Progenitor cell of endocrine pancreas (in vitro differentiated cells): ENCODE measurements around the gene PRXL2C. TPM values are rescaled to one million over a fixed set of nuclear protein-coding genes. Genes with fewer than 3 reads are reported as not detected.
A peak's percentile ranks its signal among the peaks of the same experiment; 100 is the strongest.
"Not testable (repeated sequence)": the region's sequence is repeated elsewhere in the genome, so short reads cannot be mapped to it uniquely, and the experiment has no call there.

Source experiments
- DNase-seq: peaks from one replicate; pipeline ENCODE4 v3.0.0; 2021; ENCODE audit warnings: low spot score; ENCODE audit not compliant: unreplicated experiment
- H3K27ac Mint-ChIP-seq: 2 replicates; pipeline ENCODE4 v1.8.0; 2021; ENCODE audit warnings: mild to moderate bottlenecking, moderate library complexity, mixed read lengths
- H3K27me3 Mint-ChIP-seq: 2 replicates; pipeline ENCODE4 v1.8.0; 2021; ENCODE audit warnings: mixed read lengths
- H3K36me3 Mint-ChIP-seq: 2 replicates; pipeline ENCODE4 v1.8.0; 2022; ENCODE audit warnings: mixed read lengths; ENCODE audit not compliant: insufficient read depth
- H3K4me1 Mint-ChIP-seq: 2 replicates; pipeline ENCODE4 v1.8.0; 2021; ENCODE audit warnings: low read depth, mixed read lengths
- H3K4me3 Mint-ChIP-seq: 2 replicates; pipeline ENCODE4 v1.8.0; 2021; ENCODE audit warnings: low read depth, mild to moderate bottlenecking, moderate library complexity, mixed read lengths
- H3K9me3 Mint-ChIP-seq: 2 replicates; pipeline ENCODE4 v1.8.0; 2021; ENCODE audit warnings: low read depth, mixed read lengths
- CTCF ChIP-seq: fragments of 200-600 bp; sonication (generic); IDR thresholded peaks from one replicate; pipeline ENCODE4 v1.5.0; 2021; ENCODE audit warnings: antibody characterized with exemption, mild to moderate bottlenecking; ENCODE audit not compliant: unreplicated experiment
- total RNA-seq: library from RNA; stranded (reverse); gene quantifications from 2 replicates; pipeline ENCODE4 v1.2.1, GENCODE V29; 2021

Gene PRXL2C
- total RNA-seq, 1 donor from 2014 or later, result 6.2 TPM

GRCh38 chr9:96686638-96687335 lies 31.7 kb upstream of the PRXL2C start:
- H3K36me3 Mint-ChIP-seq, result no peaks in the 10 kb centered on the region
- DNase-seq, result peak; percentile 55
- H3K27ac Mint-ChIP-seq, result peak overlapping the region; percentile 90
- no peaks in the 10 kb centered on the region for H3K27me3 Mint-ChIP-seq
- peaks cover 2% of the 10 kb centered on the region for H3K9me3 Mint-ChIP-seq
- H3K4me1 Mint-ChIP-seq, result no peaks in the 10 kb centered on the region
- H3K4me3 Mint-ChIP-seq, result peak overlapping the region; percentile 84
- peak; percentile 66 for TF ChIP-seq CTCF

GRCh38 chr9:96680812-96681499 lies 25.8 kb upstream of the PRXL2C start:
- no peaks in the 10 kb centered on the region for H3K36me3 Mint-ChIP-seq
- H3K4me1 Mint-ChIP-seq, result peaks cover 3% of the 10 kb centered on the region

GRCh38 chr9:96674906-96675538 lies 19.9 kb upstream of the PRXL2C start:
- no peak for TF ChIP-seq CTCF

More at GRCh38 chr9:96680812-96681499, 25.8 kb upstream of the PRXL2C start:
- no peak for DNase-seq
- no peaks in the 10 kb centered on the region for H3K9me3 Mint-ChIP-seq
- no peak for TF ChIP-seq CTCF
- H3K4me3 Mint-ChIP-seq, result no peak overlapping the region
- no peak overlapping the region for H3K27ac Mint-ChIP-seq
- no peaks in the 10 kb centered on the region for H3K27me3 Mint-ChIP-seq

GRCh38 chr9:96673786-96674185 lies 18.7 kb upstream of the PRXL2C start:
- H3K27me3 Mint-ChIP-seq, H3K9me3 Mint-ChIP-seq, H3K27ac Mint-ChIP-seq, DNase-seq, H3K4me3 Mint-ChIP-seq, H3K4me1 Mint-ChIP-seq, H3K36me3 Mint-ChIP-seq: not testable (repeated sequence)

More at GRCh38 chr9:96674906-96675538, 19.9 kb upstream of the PRXL2C start:
- H3K4me1 Mint-ChIP-seq, result no peaks in the 10 kb centered on the region
- no peaks in the 10 kb centered on the region for H3K36me3 Mint-ChIP-seq
- no peaks in the 10 kb centered on the region for H3K9me3 Mint-ChIP-seq
- no peak for DNase-seq
- H3K27me3 Mint-ChIP-seq, result no peaks in the 10 kb centered on the region
- no peak overlapping the region for H3K27ac Mint-ChIP-seq
- H3K4me3 Mint-ChIP-seq, result no peak overlapping the region

- Mint-ChIP-seq H3K36me3 (no peaks in the 10 kb centered on the region), H3K4me1 (no peaks in the 10 kb centered on the region), H3K9me3 (no peaks in the 10 kb centered on the region), H3K4me3 (no peak overlapping the region), H3K27me3 (no peaks in the 10 kb centered on the region), H3K27ac (no peak overlapping the region)
- TF ChIP-seq CTCF, result no peak
- no peak for DNase-seq
Observed at GRCh38 chr9:96668868-96669534, 13.9 kb upstream of the PRXL2C start.
